ENCODE results near the gene SETD6. TPM values are rescaled to one million over a fixed set of nuclear protein-coding genes. Genes with fewer than 3 reads are reported as not detected.

SETD6 gene
- total and polyA plus RNA-seq, 9 of the 15 experiments (the other 6 are each of a cell fraction or from before 2014, with no cell fraction given) = 9.2 to 40.9 (median 19.8) TPM

DNA sequence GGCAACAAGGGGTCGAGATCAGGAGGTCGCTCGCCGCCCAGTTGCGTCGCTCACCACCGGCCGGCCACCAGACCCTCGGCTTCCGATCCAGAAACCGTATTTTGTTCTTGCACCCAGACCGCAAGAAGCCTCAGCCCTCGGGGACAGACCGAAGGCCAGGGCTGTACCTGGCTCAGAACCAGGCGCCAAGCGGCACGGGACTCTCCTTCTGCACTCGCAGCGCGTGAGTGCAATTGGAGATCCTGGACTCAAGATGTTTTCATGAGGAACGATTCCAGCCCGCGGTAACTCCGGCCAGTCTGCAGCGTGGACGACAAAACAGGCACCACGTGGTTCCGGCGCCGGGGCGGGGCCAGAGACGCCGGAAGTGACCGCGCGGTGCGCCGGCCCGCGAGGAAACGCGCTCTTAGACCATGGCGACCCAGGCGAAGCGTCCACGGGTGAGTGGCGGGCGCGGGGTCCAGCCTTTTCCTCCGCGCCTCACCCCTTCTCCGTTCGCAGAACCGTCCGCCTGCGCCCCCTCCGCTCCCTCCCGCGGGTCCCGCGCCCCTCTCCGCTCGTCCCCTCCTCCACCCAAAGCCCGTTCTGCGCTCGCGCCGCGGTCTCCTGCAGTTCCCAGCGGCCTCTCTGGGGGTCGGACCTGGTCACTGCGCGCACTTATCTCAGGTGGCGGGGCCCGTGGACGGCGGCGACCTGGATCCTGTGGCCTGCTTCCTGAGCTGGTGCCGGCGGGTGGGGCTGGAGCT is at the start of gene SETD6 (continued):
- TF ChIP-seq ZNF551 (CRISPR knock-in tag; IDR thresholded peaks at IDR 0.05) (no peak), FOXK1 (CRISPR knock-in tag; IDR thresholded peaks at IDR 0.05; ENCODE audit: borderline replicate concordance) (peak; percentile 78; the same call in 1 of the 2 replicates)

DNA sequence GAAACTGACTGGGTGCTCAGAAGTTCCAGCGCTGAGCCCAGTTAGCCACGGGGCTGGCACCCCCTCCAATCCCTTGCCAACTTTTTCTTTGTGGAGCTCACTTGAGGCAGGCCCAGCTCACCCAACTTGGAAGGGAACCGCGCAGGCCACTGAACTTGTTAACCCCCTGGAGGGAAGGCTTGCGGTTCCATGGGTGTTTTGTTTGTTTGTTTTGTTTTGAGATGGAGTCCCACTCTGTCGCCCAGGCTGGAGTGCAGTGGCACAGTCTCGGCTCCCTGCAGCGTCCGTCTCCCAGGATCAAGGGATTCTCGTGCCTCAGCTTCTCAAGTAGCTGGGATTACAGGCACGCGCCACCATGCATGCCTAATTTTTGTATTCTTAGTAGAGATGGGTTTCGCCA is 49.5 kb upstream of the SETD6 start:
- Histone ChIP-seq H4K20me1 (replicated peaks; ENCODE audit: control insufficient read depth, insufficient read depth, low read length) (peaks cover 6% of the 10 kb centered on the region; the same call in 1 of the 2 replicates), H3K4me2 (ENCODE audit: insufficient read depth, low read length) (no peak overlapping the region), H3K9ac (ENCODE audit: insufficient read depth in 1 of 2, low read depth in 2 of 2, low read length in 2 of 2) (no peak overlapping the region), H3K4me1 (replicated peaks in 1 of 2; ENCODE audit: control insufficient read depth in 2 of 2, insufficient read depth in 2 of 2, low read length in 2 of 2) (peaks cover 0 to 19% of the 10 kb centered on the region in 2 experiments; a peak in 2 of 5 replicates), H3K4me3 (no peak overlapping the region), H3K27me3 (ENCODE audit: control insufficient read depth in 2 of 2, insufficient read depth in 2 of 2, low read length in 2 of 2) (peaks cover 26 to 58% of the 10 kb centered on the region in 2 experiments), H3K9me3 (replicated peaks; ENCODE audit: control insufficient read depth, insufficient read depth, low read depth, low read length) (no peaks in the 10 kb centered on the region), H3K27ac (ENCODE audit: extremely low read depth, low read depth, low read length) (no peak overlapping the region), H2AFZ (ENCODE audit: low read depth, low read length) (no peak overlapping the region), H3K36me3 (ENCODE audit: control insufficient read depth, insufficient read depth, low read length) (no peaks in the 10 kb centered on the region), H3K9me1 (ENCODE audit: control insufficient read depth, insufficient read depth, low read length) (peaks cover 3% of the 10 kb centered on the region), H3K79me2 (ENCODE audit: control insufficient read depth, insufficient read depth, low read length) (no peaks in the 10 kb centered on the region)
- no peak for FAIRE-seq
- POLR2A ChIA-PET = no interaction called here
- intact Hi-C loops (cut with micrococcal nuclease) (no loop called here), in situ Hi-C loops (cut with MboI) (no loop called here)
- DNase-seq (ENCODE audit: extremely low read depth in 1 of 4, low spot score in 3 of 4) = no peak
- ATAC-seq = no peak
- no peak for TF ChIP-seq GABPB1 (CRISPR knock-in tag; IDR thresholded peaks at IDR 0.05)
- no peak for TF ChIP-seq ZC3H11A (IDR thresholded peaks at IDR 0.05; ENCODE audit: low read depth, low read length)
- TF ChIP-seq SOX6 (IDR thresholded peaks at IDR 0.05) = no peak
- TF ChIP-seq NCOA4 (IDR thresholded peaks at IDR 0.05; ENCODE audit: partially characterized antibody) = no peak
- no peak for TF ChIP-seq RB1 (IDR thresholded peaks at IDR 0.05; ENCODE audit: low read depth)
- TF ChIP-seq, protein P1, sequence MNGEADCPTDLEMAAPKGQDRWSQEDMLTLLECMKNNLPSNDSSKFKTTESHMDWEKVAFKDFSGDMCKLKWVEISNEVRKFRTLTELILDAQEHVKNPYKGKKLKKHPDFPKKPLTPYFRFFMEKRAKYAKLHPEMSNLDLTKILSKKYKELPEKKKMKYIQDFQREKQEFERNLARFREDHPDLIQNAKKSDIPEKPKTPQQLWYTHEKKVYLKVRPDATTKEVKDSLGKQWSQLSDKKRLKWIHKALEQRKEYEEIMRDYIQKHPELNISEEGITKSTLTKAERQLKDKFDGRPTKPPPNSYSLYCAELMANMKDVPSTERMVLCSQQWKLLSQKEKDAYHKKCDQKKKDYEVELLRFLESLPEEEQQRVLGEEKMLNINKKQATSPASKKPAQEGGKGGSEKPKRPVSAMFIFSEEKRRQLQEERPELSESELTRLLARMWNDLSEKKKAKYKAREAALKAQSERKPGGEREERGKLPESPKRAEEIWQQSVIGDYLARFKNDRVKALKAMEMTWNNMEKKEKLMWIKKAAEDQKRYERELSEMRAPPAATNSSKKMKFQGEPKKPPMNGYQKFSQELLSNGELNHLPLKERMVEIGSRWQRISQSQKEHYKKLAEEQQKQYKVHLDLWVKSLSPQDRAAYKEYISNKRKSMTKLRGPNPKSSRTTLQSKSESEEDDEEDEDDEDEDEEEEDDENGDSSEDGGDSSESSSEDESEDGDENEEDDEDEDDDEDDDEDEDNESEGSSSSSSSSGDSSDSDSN (IDR thresholded peaks at IDR 0.05; ENCODE audit: borderline replicate concordance in 1 of 2, low read depth in 2 of 2, low read length in 2 of 2) = no peak
- TF ChIP-seq HDAC3 (IDR thresholded peaks at IDR 0.05; ENCODE audit: borderline replicate concordance, partially characterized antibody) = no peak
- no peak for TF ChIP-seq ZNF146 (CRISPR knock-in tag; IDR thresholded peaks at IDR 0.05; ENCODE audit: unreplicated experiment)
- no peak for TF ChIP-seq RAD21 (CRISPR knock-in tag; conservative IDR thresholded peaks at IDR 0.05 in 1 of 2, IDR thresholded peaks at IDR 0.05 in 1 of 2)
- no peak for TF ChIP-seq ZNF561 (CRISPR knock-in tag; conservative IDR thresholded peaks at IDR 0.05)
- no peak for TF ChIP-seq ZNF41 (CRISPR knock-in tag; conservative IDR thresholded peaks at IDR 0.05)
- no peak for TF ChIP-seq IFI16 (CRISPR knock-in tag; IDR thresholded peaks at IDR 0.05)
- CTCF ChIA-PET (ENCODE audit: low intra/inter-chr PET ratio) = no interaction called here
- WGBS (ENCODE audit: insufficient coverage, low coverage, missing lambda C conversion rate) = 20% methylated on average over 13 of the region's 13 CpGs
- no TSS peak for BruUV-seq (replicated peaks)
